Stimulated activated CD4-positive, alpha-beta T cell treated with anti-CD3 and anti-CD28 coated beads, Interleukin-1b, Interleukin-23, amount 100 ng/mL, for 1 hour (primary cell): Measurements from ENCODE around the gene TMEM187.

Experiments used
- DNase-seq, 2 donors: peaks; one replicate each; pipeline ENCODE4 v3.0.0-alpha.2; 2020; ENCODE audit warnings: low read depth in 2 of 2

The TMEM187 gene

GRCh38 chrX:153972368-153973126, at the start of gene TMEM187:
TSS of gene TMEM187 (plus strand) at chrX:153972754. CDS start at chrX:153982063, 9,309 bp downstream.
- peak; percentile 64 to 65 for DNase-seq

- DNase-seq, result no peak
These were observed 49.4 kb upstream of the TMEM187 start for GRCh38 chrX:153922932-153923857.

GRCh38 chrX:153924149-153924861, 48.2 kb upstream of the TMEM187 start:
- DNase-seq, result no peak

GRCh38 chrX:153925387-153925738, 47.2 kb upstream of the TMEM187 start:
- DNase-seq, result no peak

- DNase-seq, result no peak
These were observed 46.6 kb upstream of the TMEM187 start, which contains the start of gene ARHGAP4 for GRCh38 chrX:153925739-153926551. TSS of gene ARHGAP4 (minus strand) at chrX:153926264. CDS start at chrX:153926202, 62 bp downstream.

GRCh38 chrX:153926552-153926857, 46.0 kb upstream of the TMEM187 start:
- DNase-seq, result no peak

GRCh38 chrX:153926858-153927671, 45.5 kb upstream of the TMEM187 start:
- peak; percentile 41 to 46 for DNase-seq

GRCh38 chrX:153927672-153927921, 45.0 kb upstream of the TMEM187 start:
- DNase-seq, result no peak

- DNase-seq, result peak; percentile 67 to 82
These were observed 44.4 kb upstream of the TMEM187 start for GRCh38 chrX:153927922-153928760.

- no peak for DNase-seq
These were observed 43.7 kb upstream of the TMEM187 start for GRCh38 chrX:153928846-153929245.

GRCh38 chrX:153929576-153929975, 43.0 kb upstream of the TMEM187 start:
- DNase-seq, result no peak

- no peak for DNase-seq
These were observed 42.3 kb upstream of the TMEM187 start for GRCh38 chrX:153930011-153930910.

GRCh38 chrX:153931151-153931550, 41.4 kb upstream of the TMEM187 start:
- DNase-seq, result no peak

- DNase-seq, result no peak
These were observed 40.8 kb upstream of the TMEM187 start for GRCh38 chrX:153931748-153932147.

GRCh38 chrX:153932220-153932915, 40.2 kb upstream of the TMEM187 start:
- no peak for DNase-seq

- no peak for DNase-seq
These were observed 38.8 kb upstream of the TMEM187 start for GRCh38 chrX:153933748-153934147.

GRCh38 chrX:153934148-153934761, 38.3 kb upstream of the TMEM187 start:
- no peak for DNase-seq
